ENCODE results near the gene ACOT8. TPM values are rescaled to one million over a fixed set of nuclear protein-coding genes. Genes with fewer than 3 reads are reported as not detected.
A peak's percentile ranks its signal among the peaks of the same experiment; 100 is the strongest.
"Not testable (repeated sequence)": the region's sequence is repeated elsewhere in the genome, so short reads cannot be mapped to it uniquely, and the experiment has no call there.

Gene ACOT8
- total RNA-seq, 1 donor from 2014 or later, result 13.4 TPM

- peak; percentile 67 for DNase-seq (ENCODE audit: low spot score)
- Mint-ChIP-seq H3K4me3 (no peak overlapping the region), H3K36me3 (peaks cover 12% of the 10 kb centered on the region), H3K9me3 (no peaks in the 10 kb centered on the region), H3K27me3 (ENCODE audit: insufficient read depth, low read depth) (no peaks in the 10 kb centered on the region), H3K27ac (no peak overlapping the region), H3K4me1 (peaks cover 2% of the 10 kb centered on the region)
- H3K79me2 ChIP-seq (ENCODE audit: low read depth), result no peaks in the 10 kb centered on the region
- H4K20me1 ChIP-seq (ENCODE audit: low read depth), result peaks cover 3% of the 10 kb centered on the region
- peaks cover 2% of the 10 kb centered on the region for H3K36me3 ChIP-seq
- no peak overlapping the region for H3K27ac ChIP-seq
- TF ChIP-seq EZH2phosphoT487 (IDR thresholded peaks at IDR 0.05), result no peak
- TF ChIP-seq EZH2 (IDR thresholded peaks at IDR 0.05), result no peak
- TF ChIP-seq CTCF (IDR thresholded peaks at IDR 0.05), result peak; percentile 71
- H3K4me2 ChIP-seq, result no peak overlapping the region
- H3F3A ChIP-seq (ENCODE audit: low read depth), result peaks cover 13% of the 10 kb centered on the region
- no peaks in the 10 kb centered on the region for H3K9me3 ChIP-seq (ENCODE audit: low read depth)
- H3K27me3 ChIP-seq, result no peaks in the 10 kb centered on the region
- no peak overlapping the region for H3K9ac ChIP-seq
- no peaks in the 10 kb centered on the region for H3K4me1 ChIP-seq
- no peak overlapping the region for H3K4me3 ChIP-seq
- no peak overlapping the region for H2AFZ ChIP-seq (replicated peaks)
Observed at GRCh38 chr20:45798935-45799642, 58.1 kb downstream of the ACOT8 start.

- H3K36me3 Mint-ChIP-seq, result peaks cover 12% of the 10 kb centered on the region
- H3K4me2 ChIP-seq; H2AFZ ChIP-seq (replicated peaks); H3K4me3 Mint-ChIP-seq; H3K4me3 ChIP-seq; H4K20me1 ChIP-seq (ENCODE audit: low read depth); H3K27me3 ChIP-seq; H3K79me2 ChIP-seq (ENCODE audit: low read depth); H3K27ac Mint-ChIP-seq; H3K9ac ChIP-seq; H3K36me3 ChIP-seq; H3K9me3 Mint-ChIP-seq; H3K4me1 ChIP-seq; H3K9me3 ChIP-seq (ENCODE audit: low read depth); DNase-seq (ENCODE audit: low spot score); H3K27ac ChIP-seq; H3K4me1 Mint-ChIP-seq; H3K27me3 Mint-ChIP-seq (ENCODE audit: insufficient read depth, low read depth): not testable (repeated sequence)
- peaks cover 13% of the 10 kb centered on the region for H3F3A ChIP-seq (ENCODE audit: low read depth)
Observed at GRCh38 chr20:45797955-45798354, 59.2 kb downstream of the ACOT8 start.

GRCh38 chr20:45797510-45797909 is 59.7 kb downstream of the ACOT8 start:
- H3F3A ChIP-seq (ENCODE audit: low read depth), result peaks cover 13% of the 10 kb centered on the region
- not testable (repeated sequence) for H3K9ac ChIP-seq; H3K4me3 ChIP-seq; H2AFZ ChIP-seq (replicated peaks); DNase-seq (ENCODE audit: low spot score); H3K27me3 ChIP-seq; H4K20me1 ChIP-seq (ENCODE audit: low read depth); H3K27ac Mint-ChIP-seq; H3K4me3 Mint-ChIP-seq; H3K36me3 ChIP-seq; H3K79me2 ChIP-seq (ENCODE audit: low read depth); H3K4me1 Mint-ChIP-seq; H3K9me3 ChIP-seq (ENCODE audit: low read depth); H3K9me3 Mint-ChIP-seq; H3K27me3 Mint-ChIP-seq (ENCODE audit: insufficient read depth, low read depth); H3K27ac ChIP-seq; H3K4me1 ChIP-seq; H3K4me2 ChIP-seq
- H3K36me3 Mint-ChIP-seq, result peaks cover 12% of the 10 kb centered on the region

- no peak overlapping the region for H3K4me2 ChIP-seq
- H3K36me3 ChIP-seq, result peaks cover 2% of the 10 kb centered on the region
- H3K4me1 ChIP-seq, result peaks cover 7% of the 10 kb centered on the region
- H3K27ac ChIP-seq, result no peak overlapping the region
- H3K27me3 ChIP-seq, result no peaks in the 10 kb centered on the region
- H3K4me3 ChIP-seq, result no peak overlapping the region
- no peaks in the 10 kb centered on the region for H3K9me3 Mint-ChIP-seq
- H3K79me2 ChIP-seq (ENCODE audit: low read depth), result peaks cover 14% of the 10 kb centered on the region
- TF ChIP-seq CTCF (IDR thresholded peaks at IDR 0.05) (no peak), EZH2phosphoT487 (IDR thresholded peaks at IDR 0.05) (no peak), EZH2 (IDR thresholded peaks at IDR 0.05) (no peak)
- no peak overlapping the region for H3K27ac Mint-ChIP-seq
- H3K27me3 Mint-ChIP-seq (ENCODE audit: insufficient read depth, low read depth), result peaks cover 2% of the 10 kb centered on the region
- peaks cover 13% of the 10 kb centered on the region for H3F3A ChIP-seq (ENCODE audit: low read depth)
- H4K20me1 ChIP-seq (ENCODE audit: low read depth), result peaks cover 10% of the 10 kb centered on the region
- no peaks in the 10 kb centered on the region for H3K9me3 ChIP-seq (ENCODE audit: low read depth)
- H2AFZ ChIP-seq (replicated peaks), result no peak overlapping the region
- H3K4me3 Mint-ChIP-seq, result no peak overlapping the region
- peaks cover 10% of the 10 kb centered on the region for H3K4me1 Mint-ChIP-seq
- no peak overlapping the region for H3K9ac ChIP-seq
- H3K36me3 Mint-ChIP-seq, result peaks cover 12% of the 10 kb centered on the region
- DNase-seq (ENCODE audit: low spot score), result no peak
Observed at GRCh38 chr20:45796337-45797065, 60.7 kb downstream of the ACOT8 start.

Data from neural progenitor cell (in vitro differentiated cells).